HTR-8/SVneo (cell line): ENCODE results near the gene RET.
A peak's percentile ranks its signal among the peaks of the same experiment; 100 is the strongest.
"Not testable (repeated sequence)": the region's sequence is repeated elsewhere in the genome, so short reads cannot be mapped to it uniquely, and the experiment has no call there.

Experiments
- DNase-seq: peaks from one replicate; pipeline ENCODE4 v3.0.0; 2011; ENCODE audit warnings: low spot score, mixed read lengths; ENCODE audit not compliant: insufficient read length
- FAIRE-seq: peaks from 2 replicates; lab custom pipeline; 2011; peaks lifted over from hg19 to GRCh38; lab: Jason Lieb, UNC

Gene RET

GRCh38 chr10:43074827-43075611 lies 1.9 kb upstream of the RET start:
- DNase-seq (no peak), FAIRE-seq (no peak)

DNA sequence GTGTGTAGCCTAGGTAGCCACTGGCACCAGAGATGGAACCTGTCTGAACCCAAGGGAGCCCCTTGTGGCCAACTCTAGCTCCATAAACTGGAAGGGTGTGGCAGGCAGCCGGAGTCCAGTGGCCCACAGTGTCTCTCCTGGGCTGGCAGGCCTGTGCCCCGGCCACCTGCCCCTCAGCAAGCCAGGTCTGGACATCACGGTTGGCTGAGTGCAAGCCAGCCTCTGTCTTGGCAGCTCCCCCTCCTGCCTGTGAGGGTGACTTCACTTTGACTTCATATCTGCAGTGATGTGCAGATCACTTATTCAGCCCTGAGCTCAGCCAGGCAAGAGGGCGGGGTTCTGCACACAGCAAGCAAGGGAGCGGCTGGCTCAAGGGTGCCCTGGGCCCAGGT lies 1.3 kb upstream of the RET start:
- DNase-seq (no peak), FAIRE-seq (peak; percentile 63)

GRCh38 chr10:43076311-43076875 lies 476 bp upstream of the RET start:
- no peak for DNase-seq
- FAIRE-seq, result no peak

DNA sequence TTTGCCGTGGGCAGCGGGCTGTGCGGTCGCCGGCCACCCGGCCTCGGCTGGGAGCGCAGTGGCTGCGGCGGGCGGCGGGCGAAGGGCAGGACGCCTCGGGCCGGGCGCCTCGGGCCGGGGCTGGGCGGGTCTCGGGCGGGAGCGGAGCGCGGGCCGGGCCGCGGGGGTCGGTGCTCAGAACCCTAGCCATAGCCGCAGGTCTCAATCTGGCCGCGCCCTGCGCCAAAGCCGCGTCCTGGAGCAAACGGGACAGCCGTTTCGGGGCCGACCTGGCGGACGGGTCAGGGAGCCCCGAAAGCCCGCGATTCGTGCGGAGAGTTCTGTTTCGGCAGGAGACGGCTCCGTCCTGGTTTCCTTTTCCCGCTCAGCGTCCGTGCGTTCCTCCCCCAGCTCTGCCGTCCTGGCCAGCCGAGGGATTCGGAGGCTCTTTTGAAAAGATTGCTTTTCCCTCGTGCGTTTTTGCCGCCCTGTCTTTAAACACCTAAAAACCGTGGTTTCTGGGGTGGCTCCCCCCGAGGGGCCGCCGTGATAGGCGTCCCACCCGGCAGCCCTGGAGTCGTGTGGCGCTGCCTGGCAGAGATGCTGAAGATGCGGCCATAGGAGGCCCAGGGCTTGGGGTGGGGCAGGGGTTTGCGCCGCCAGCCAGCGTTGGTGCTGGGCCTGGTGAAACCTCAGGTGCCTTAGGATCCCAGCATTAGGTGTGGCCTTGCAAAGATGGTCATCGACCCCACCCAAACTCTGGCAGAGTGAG lies 727 bp downstream of the RET start:
- DNase-seq (no peak), FAIRE-seq (no peak)

DNA sequence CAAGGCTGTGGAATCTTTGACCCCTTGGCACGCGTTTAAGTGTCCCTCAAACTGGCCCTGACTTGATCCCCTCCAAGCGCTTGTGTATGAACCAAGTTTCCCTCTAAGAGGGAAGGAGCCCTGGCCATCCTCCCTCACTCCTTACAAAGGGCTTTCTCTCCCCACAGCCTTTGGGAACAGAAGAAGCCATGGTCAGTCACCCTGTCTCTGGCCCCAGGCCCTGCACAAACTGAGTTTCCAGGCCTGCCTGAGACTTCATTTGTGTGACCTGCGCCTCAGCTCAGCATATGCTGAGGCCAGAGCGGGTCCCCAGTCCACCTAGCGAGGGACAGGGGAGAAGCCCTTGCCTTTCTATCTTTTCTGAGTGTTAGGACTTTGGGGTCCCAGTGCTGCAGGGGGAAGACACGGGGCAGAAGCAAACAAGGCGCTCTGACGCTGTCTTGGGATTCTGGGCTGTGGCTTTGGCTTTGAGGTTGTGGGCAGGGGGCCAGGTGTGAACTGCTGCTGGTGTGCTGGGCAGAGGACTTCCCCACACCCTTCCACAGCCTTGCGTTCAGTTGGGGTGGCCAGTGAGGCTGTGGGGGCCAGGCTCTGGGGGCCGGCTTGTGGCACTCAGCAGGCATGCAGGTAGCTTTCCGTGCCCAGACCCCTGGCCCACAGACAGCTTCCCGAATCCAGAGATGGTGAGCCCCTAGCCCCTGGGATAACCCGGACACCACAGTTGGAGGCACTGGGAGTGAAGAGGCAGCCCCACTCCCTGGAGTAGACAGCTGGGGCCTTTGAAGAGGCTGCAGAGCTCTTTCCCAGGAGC lies 1.5 kb downstream of the RET start:
- FAIRE-seq, result no peak
- no peak for DNase-seq

GRCh38 chr10:43078986-43079273 lies 2.1 kb downstream of the RET start:
- DNase-seq, result peak; percentile 49

DNA sequence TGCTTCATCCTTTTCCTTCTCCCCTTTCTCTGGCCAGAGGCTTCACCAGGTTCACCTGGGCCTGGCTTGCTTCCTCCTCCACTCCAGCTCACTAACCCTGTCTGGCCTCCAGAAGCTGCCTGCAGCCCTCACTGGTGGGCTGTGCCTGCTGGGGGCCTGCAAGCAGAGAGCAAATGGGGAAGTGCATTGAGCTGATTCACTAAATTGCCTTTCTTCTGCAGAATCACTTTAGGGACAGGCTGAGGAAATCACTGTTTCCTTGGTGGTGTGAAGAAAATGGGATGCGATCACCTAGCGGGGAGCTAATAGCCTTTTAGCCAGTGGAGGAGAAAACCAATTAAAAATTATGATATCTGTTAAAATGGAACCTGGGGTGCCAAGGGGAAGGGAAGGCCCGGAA lies 3.0 kb downstream of the RET start:
- no peak for FAIRE-seq

More at GRCh38 chr10:43078986-43079273, 2.1 kb downstream of the RET start:
- FAIRE-seq, result peak; percentile 70

DNA sequence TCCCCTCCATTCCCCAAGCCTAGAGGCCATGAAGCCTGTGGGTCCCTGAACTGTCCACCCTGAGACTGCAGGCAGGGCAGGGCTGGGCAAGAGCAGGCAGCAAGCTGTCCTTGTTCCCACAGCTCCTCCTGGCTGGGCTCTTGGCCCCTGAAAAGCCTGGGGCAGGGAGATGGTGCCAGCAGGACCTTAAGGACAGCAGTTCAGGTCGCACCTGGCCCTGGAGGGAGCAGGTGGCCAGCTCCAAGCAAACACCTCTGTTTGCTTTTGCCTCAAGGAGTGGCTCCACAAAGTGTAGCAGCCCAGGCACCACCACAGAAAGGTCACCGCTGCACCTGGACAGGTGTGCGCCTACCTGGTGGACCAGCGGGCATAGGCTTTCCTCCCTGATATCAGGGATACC lies 5.2 kb downstream of the RET start:
- DNase-seq (no peak), FAIRE-seq (no peak)

More for the DNA sequence above, 3.0 kb downstream of the RET start:
- DNase-seq, result no peak

GRCh38 chr10:43082746-43083145 lies 5.9 kb downstream of the RET start:
- DNase-seq, result no peak
- FAIRE-seq, result no peak

- FAIRE-seq, result no peak
- no peak for DNase-seq
These were observed 6.9 kb downstream of the RET start for GRCh38 chr10:43083764-43084163.

- DNase-seq, result no peak
- FAIRE-seq, result no peak
These were observed 7.9 kb downstream of the RET start for GRCh38 chr10:43084812-43085211.

GRCh38 chr10:43086321-43086942 lies 9.6 kb downstream of the RET start:
- DNase-seq (no peak), FAIRE-seq (no peak)

- no peak for DNase-seq
- no peak for FAIRE-seq
These were observed 12.7 kb downstream of the RET start for GRCh38 chr10:43089519-43089918.

GRCh38 chr10:43090188-43090587 lies 13.3 kb downstream of the RET start:
- DNase-seq (no peak), FAIRE-seq (no peak)

GRCh38 chr10:43090664-43091063 lies 13.8 kb downstream of the RET start:
- DNase-seq (no peak), FAIRE-seq (no peak)

- DNase-seq, result no peak
- no peak for FAIRE-seq
These were observed 15.0 kb downstream of the RET start for GRCh38 chr10:43091846-43092245.

GRCh38 chr10:43093423-43094076 lies 16.7 kb downstream of the RET start:
- FAIRE-seq (no peak), DNase-seq (peak; percentile 42)

DNA sequence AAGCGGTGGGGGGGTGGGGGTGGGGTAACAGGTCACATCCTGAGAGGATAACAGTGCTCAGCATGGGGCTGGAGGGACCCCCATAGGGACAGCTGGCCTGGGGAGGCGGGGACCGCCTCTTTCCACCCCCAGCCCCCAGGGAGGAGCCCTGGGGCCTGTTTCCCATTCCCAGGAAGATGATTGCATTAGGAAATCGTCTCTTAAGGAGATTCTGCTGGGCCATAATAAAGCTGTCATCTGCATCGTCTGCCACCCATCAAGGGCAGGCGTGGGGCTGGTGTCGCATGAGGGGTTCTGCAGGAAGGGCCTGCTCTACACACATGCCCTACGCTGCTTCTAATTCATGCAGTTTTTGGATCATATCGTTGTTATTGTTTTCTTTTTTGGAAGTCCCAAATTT lies 17.2 kb downstream of the RET start:
- no peak for DNase-seq
- no peak for FAIRE-seq

- FAIRE-seq, DNase-seq: not testable (repeated sequence)
These were observed 22.5 kb downstream of the RET start for GRCh38 chr10:43099339-43099738.

DNA sequence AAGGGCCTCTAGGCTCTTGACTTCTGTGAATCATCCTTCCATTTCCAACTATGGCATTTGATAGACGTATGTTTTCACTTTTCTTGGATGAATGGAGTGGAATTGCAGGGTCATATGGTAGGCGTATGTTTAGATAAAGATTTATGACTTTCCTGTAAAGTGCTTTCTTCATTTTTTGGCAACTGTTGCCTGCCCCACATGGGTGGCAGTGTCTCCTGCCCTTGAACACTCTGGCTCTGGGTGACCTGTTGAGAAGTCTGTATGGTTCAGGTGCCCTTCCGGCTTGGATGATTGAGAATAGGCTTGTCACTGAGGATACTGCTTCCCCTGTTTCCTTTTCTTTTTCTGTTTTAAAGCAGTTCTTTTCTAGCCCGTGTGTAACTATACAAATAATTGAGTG lies 23.1 kb downstream of the RET start:
- FAIRE-seq (no peak), DNase-seq (no peak)
